Endothelial cell of umbilical vein (primary cell): Measurements from ENCODE around the gene NUP214. TPM values are rescaled to one million over a fixed set of nuclear protein-coding genes. Genes with fewer than 3 reads are reported as not detected.

ENCODE experiments used
- BruUV-seq: library from RNA; stranded (reverse); fragments of 400-500 nt; replicated peaks from 2 replicates; lab custom pipeline; 2021; lab: Mats Ljungman, UMichigan
- CTCF ChIA-PET: fragments of 300-600, 350-600 bp; sonication (Branson Sonifier 250); formaldehyde crosslinking; loops from one replicate; lab custom pipeline; 2021; ENCODE audit warnings: antibody characterized with exemption, inconsistent platforms; lab: Charles Lee
- POLR2A ChIA-PET: fragments of 300-600, 350-600 bp; sonication (Branson Sonifier 250); formaldehyde crosslinking; loops from one replicate; lab custom pipeline; 2021; ENCODE audit warnings: antibody characterized with exemption, inconsistent platforms; lab: Charles Lee
- DNase-seq: peaks from one replicate; pipeline ENCODE4 v3.0.0-alpha.2; 2011; ENCODE audit warnings: low read depth, low spot score
- FAIRE-seq: peaks from 2 replicates; lab custom pipeline; 2011; peaks lifted over from hg19 to GRCh38; lab: Jason Lieb, UNC
- H2AFZ ChIP-seq: 2 replicates; pipeline ENCODE4 v1.6.0; 2012; ENCODE audit warnings: low read depth, low read length, control low read depth, inconsistent platforms
- H3K27ac ChIP-seq: 2 replicates; pipeline ENCODE4 v1.5.1; 2011; ENCODE audit warnings: low read depth, mild to moderate bottlenecking, control low read depth, low read length, moderate library complexity; ENCODE audit not compliant: insufficient read depth
- H3K27me3 ChIP-seq, 2 experiments: 2 replicates each; pipeline versions ENCODE4 v1.6.0 to v1.6.1; 2011; ENCODE audit warnings: low read length in 2 of 2, mixed read lengths in 1 of 2; ENCODE audit not compliant: control insufficient read depth in 2 of 2, insufficient read depth in 2 of 2
- H3K36me3 ChIP-seq, 2 experiments: 2 replicates in 1 of 2; 3 replicates in 1 of 2; pipeline ENCODE4 v1.5.1; 2011; ENCODE audit warnings: low read length in 2 of 2, mild to moderate bottlenecking in 1 of 2, moderate library complexity in 1 of 2; ENCODE audit not compliant: control insufficient read depth in 2 of 2, insufficient read depth in 2 of 2; ENCODE audit errors: extremely low read depth in 1 of 2
- H3K4me1 ChIP-seq: 3 replicates; pipeline ENCODE4 v1.5.1; 2011; ENCODE audit warnings: mild to moderate bottlenecking, low read length; ENCODE audit not compliant: control insufficient read depth, insufficient read depth; ENCODE audit errors: extremely low read depth
- H3K4me2 ChIP-seq: 2 replicates; pipeline ENCODE4 v1.6.1; 2011; ENCODE audit warnings: low read length, control low read depth, mixed read lengths; ENCODE audit not compliant: insufficient read depth
- H3K4me3 ChIP-seq, 3 experiments: fragments of 200-600 bp in 1 of 3; sonication (generic), shearing (Covaris generic) in 1 of 3; replicated peaks in 1 of 3; 2 replicates each; pipeline ENCODE4 v1.5.1; 2011 to 2016; ENCODE audit warnings: control low read depth in 3 of 3, low read length in 3 of 3, mild to moderate bottlenecking in 2 of 3, inconsistent platforms in 1 of 3, low read depth in 1 of 3, moderate library complexity in 1 of 3; ENCODE audit not compliant: insufficient read depth in 1 of 3
- H3K79me2 ChIP-seq: 2 replicates; pipeline ENCODE4 v1.6.0; 2012; ENCODE audit warnings: low read length, inconsistent platforms; ENCODE audit not compliant: control insufficient read depth, insufficient read depth
- H3K9ac ChIP-seq: replicated peaks from 2 replicates; pipeline ENCODE3; 2011; ENCODE audit warnings: low read length, control low read depth; ENCODE audit not compliant: insufficient read depth; ENCODE audit errors: extremely low read depth
- H3K9me1 ChIP-seq: replicated peaks from 3 replicates; pipeline ENCODE4 v1.6.0; 2011; ENCODE audit warnings: mild to moderate bottlenecking, low read length; ENCODE audit not compliant: control insufficient read depth, insufficient read depth; ENCODE audit errors: extremely low read depth
- H3K9me3 ChIP-seq: replicated peaks from 2 replicates; pipeline ENCODE4 v1.5.1; 2012; ENCODE audit warnings: low read length, inconsistent platforms; ENCODE audit not compliant: control insufficient read depth, insufficient read depth
- H4K20me1 ChIP-seq: replicated peaks from 2 replicates; pipeline ENCODE3; 2011; ENCODE audit warnings: mild to moderate bottlenecking, low read length; ENCODE audit not compliant: control insufficient read depth, insufficient read depth; ENCODE audit errors: extremely low read depth
- EZH2 ChIP-seq: IDR thresholded peaks from 2 replicates; pipeline ENCODE4 v1.6.1; 2012; ENCODE audit warnings: borderline replicate concordance, low read depth, mild to moderate bottlenecking, moderate library complexity, low read length, inconsistent platforms; ENCODE audit not compliant: severe bottlenecking
- FOS ChIP-seq: IDR thresholded peaks from 2 replicates; pipeline ENCODE4 v1.6.1; 2011; ENCODE audit warnings: mild to moderate bottlenecking, low read length, moderate library complexity, borderline replicate concordance; ENCODE audit not compliant: insufficient read depth
- GATA2 ChIP-seq: IDR thresholded peaks from 2 replicates; pipeline ENCODE4 v1.7.0; 2011; ENCODE audit warnings: low read depth, mild to moderate bottlenecking, moderate library complexity, mixed read lengths, low read length; ENCODE audit not compliant: insufficient read length, insufficient read depth
- JUN ChIP-seq: IDR thresholded peaks from 2 replicates; pipeline ENCODE4 v1.6.1; 2011; ENCODE audit warnings: borderline replicate concordance, low read depth; ENCODE audit not compliant: insufficient read length, insufficient read depth
- MAX ChIP-seq: IDR thresholded peaks from 2 replicates; pipeline ENCODE4 v1.6.1; 2011; ENCODE audit not compliant: insufficient read depth, insufficient read length
- MYC ChIP-seq: IDR thresholded peaks from one replicate; pipeline ENCODE4 v1.6.1; 2011; ENCODE audit warnings: mild to moderate bottlenecking, low read depth, low read length
- POLR2A ChIP-seq: IDR thresholded peaks from 2 replicates; pipeline ENCODE4 v1.6.1; 2012; ENCODE audit warnings: low read depth, mild to moderate bottlenecking, control low read depth, low read length
- POLR2AphosphoS5 ChIP-seq: IDR thresholded peaks from 2 replicates; pipeline ENCODE4 v1.6.1; 2012; ENCODE audit warnings: low read depth, mild to moderate bottlenecking, control low read depth, low read length, moderate library complexity; ENCODE audit not compliant: insufficient read depth
- dilution Hi-C: fragments of 300-500 bp; cut with MboI; formaldehyde crosslinking; loops from one replicate; pipeline ENCODE4 v1.15.0; 2019; ENCODE audit warnings: low sequenced_read_pairs; ENCODE audit not compliant: extremely low pct_ligation_motif_present
- intact Hi-C: fragments of 100-400 bp; cut with micrococcal nuclease; formaldehyde crosslinking; loops from one replicate; pipeline ENCODE4 v1.10.0; 2022
- polyA plus RNA-seq, 4 experiments: library from polyadenylated mRNA; depleted of rRNA in 3 of 4; stranded (reverse) in 3 of 4; unstranded in 1 of 4; fragments of >200 nt; gene quantifications; 2 replicates each; pipeline versions ENCODE4 v1.2.1 to v1.2.3, GENCODE V29; 2011 to 2012; ENCODE audit warnings: missing spikeins in 1 of 4
- total RNA-seq: library from RNA; stranded (reverse); gene quantifications from 2 replicates; pipeline ENCODE4 v1.2.3, GENCODE V29; 2021
- TF ChIP-seq, protein P1 (sequence below), 2 donors: IDR thresholded peaks; 1 replicate in 1 of 2; 2 replicates in 1 of 2; pipeline ENCODE4 v1.5.1; 2011; ENCODE audit warnings: low read length in 2 of 2, mild to moderate bottlenecking in 2 of 2, moderate library complexity in 2 of 2, control low read depth in 1 of 2, inconsistent platforms in 1 of 2, low read depth in 1 of 2; ENCODE audit not compliant: insufficient read depth in 1 of 2; ENCODE audit errors: extremely low read depth in 1 of 2

NUP214 gene
- total and polyA plus RNA-seq, 2 donors (not counting 3 experiments of a cell fraction or from before 2014, with no cell fraction given), result 28.7 to 65.9 TPM

- intact Hi-C loops, result loop anchor here (1.0 kb wide), 2 partner anchors 8 to 67 kb away; no protein-coding TSS in a partner anchor
- H3K4me1 ChIP-seq, result peaks cover 11% of the 10 kb centered on the region
- H4K20me1 ChIP-seq, result no peaks in the 10 kb centered on the region
- TF ChIP-seq EZH2, result no peak
- TF ChIP-seq FOS, result no peak
- no peak for TF ChIP-seq MYC
- TF ChIP-seq GATA2, result no peak
- TF ChIP-seq, protein P1, sequence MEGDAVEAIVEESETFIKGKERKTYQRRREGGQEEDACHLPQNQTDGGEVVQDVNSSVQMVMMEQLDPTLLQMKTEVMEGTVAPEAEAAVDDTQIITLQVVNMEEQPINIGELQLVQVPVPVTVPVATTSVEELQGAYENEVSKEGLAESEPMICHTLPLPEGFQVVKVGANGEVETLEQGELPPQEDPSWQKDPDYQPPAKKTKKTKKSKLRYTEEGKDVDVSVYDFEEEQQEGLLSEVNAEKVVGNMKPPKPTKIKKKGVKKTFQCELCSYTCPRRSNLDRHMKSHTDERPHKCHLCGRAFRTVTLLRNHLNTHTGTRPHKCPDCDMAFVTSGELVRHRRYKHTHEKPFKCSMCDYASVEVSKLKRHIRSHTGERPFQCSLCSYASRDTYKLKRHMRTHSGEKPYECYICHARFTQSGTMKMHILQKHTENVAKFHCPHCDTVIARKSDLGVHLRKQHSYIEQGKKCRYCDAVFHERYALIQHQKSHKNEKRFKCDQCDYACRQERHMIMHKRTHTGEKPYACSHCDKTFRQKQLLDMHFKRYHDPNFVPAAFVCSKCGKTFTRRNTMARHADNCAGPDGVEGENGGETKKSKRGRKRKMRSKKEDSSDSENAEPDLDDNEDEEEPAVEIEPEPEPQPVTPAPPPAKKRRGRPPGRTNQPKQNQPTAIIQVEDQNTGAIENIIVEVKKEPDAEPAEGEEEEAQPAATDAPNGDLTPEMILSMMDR (IDR thresholded peaks at IDR 0.05; ENCODE audit: extremely low read depth in 1 of 2, insufficient read depth in 1 of 2, low read depth in 1 of 2, low read length in 2 of 2), result no peak
- no peak for TF ChIP-seq JUN
- no peak for TF ChIP-seq MAX
- no peak for TF ChIP-seq POLR2AphosphoS5
- no peak for TF ChIP-seq POLR2A
- ChIA-PET POLR2A (interaction anchor here (0.8 to 1.4 kb wide), 2 partner anchors 8 to 14 kb away, joined by 4 to 7 read pairs; no protein-coding TSS in a partner anchor), CTCF (interaction anchor here (0.6 to 2.3 kb wide), 7 partner anchors 15 to 211 kb away, joined by 3 to 17 read pairs (median 7); partner anchors contain the start of gene AIF1L)
- peak overlapping the region; percentile 89 for H3K9ac ChIP-seq
- H3K79me2 ChIP-seq, result peaks cover 17% of the 10 kb centered on the region
- TSS peak; percentile 99 for BruUV-seq
- H2AFZ ChIP-seq, result peak overlapping the region; percentile 18
- no peak for DNase-seq
- dilution Hi-C loops, result no loop called here
- H3K9me1 ChIP-seq, result no peaks in the 10 kb centered on the region
- H3K4me3 ChIP-seq, result peak overlapping the region; percentile 37 to 83 (median 65)
- H3K36me3 ChIP-seq, result peaks cover 10% of the 10 kb centered on the region in 2 experiments
- peak overlapping the region; percentile 63 for H3K27ac ChIP-seq
- no peaks in the 10 kb centered on the region for H3K27me3 ChIP-seq
- peak overlapping the region; percentile 88 for H3K4me2 ChIP-seq
- no peak for FAIRE-seq
- H3K9me3 ChIP-seq, result no peaks in the 10 kb centered on the region
These were observed 423 bp upstream of the NUP214 start for GRCh38 chr9:131125038-131125287.
